D341Med (cell line): ENCODE data around the gene QRICH2.
"Not testable (repeated sequence)": the region's sequence is repeated elsewhere in the genome, so short reads cannot be mapped to it uniquely, and the experiment has no call there.

ENCODE experiments used
- DNase-seq: peaks from one replicate; pipeline ENCODE4 v3.0.0; 2012; ENCODE audit warnings: low spot score

Gene QRICH2

GRCh38 chr17:76278268-76278908, 29.7 kb downstream of the QRICH2 start:
- DNase-seq, result no peak

DNA sequence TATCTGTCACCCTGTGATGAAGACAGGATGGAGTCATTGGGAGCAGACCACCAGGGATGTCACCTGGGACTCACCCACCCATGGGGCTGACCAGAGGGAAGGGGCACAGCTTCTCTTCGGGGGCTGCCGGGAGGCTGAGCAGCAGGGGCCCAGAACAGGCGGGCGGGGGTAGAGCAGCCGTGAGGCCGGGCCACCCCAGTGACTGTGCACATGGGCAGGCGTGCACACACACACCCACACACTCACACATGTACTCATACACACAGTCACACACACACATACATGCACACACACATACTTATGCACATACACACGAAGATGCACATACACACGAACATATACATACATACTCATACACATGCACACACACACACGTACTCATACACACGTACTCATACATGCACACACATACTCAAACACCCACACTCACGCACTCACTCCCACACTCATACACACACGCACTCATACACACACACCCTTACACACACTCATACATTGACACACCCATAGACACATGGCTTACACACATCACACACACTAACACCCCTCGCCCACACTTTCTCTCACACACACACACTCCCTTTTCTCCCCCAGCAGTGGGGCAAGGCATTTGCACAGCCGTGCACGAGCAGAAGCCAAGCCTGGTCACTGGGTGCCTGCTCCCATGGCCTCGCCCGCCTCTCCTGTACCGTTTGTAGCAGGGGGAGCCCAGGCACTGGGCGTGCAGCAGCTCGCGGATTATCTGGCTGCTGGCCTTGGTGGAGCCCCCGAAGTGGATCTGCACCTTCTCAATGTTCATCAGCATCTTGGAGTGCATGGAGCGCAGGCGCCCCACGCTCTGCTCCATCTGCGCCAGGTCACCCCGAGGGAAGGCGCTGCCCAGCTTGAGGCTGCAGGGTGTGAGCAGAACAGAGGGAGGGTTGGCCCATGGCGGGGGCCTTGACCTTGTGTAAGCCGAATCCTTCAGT, 30.5 kb downstream of the QRICH2 start:
- DNase-seq, result peak; percentile 41

DNA sequence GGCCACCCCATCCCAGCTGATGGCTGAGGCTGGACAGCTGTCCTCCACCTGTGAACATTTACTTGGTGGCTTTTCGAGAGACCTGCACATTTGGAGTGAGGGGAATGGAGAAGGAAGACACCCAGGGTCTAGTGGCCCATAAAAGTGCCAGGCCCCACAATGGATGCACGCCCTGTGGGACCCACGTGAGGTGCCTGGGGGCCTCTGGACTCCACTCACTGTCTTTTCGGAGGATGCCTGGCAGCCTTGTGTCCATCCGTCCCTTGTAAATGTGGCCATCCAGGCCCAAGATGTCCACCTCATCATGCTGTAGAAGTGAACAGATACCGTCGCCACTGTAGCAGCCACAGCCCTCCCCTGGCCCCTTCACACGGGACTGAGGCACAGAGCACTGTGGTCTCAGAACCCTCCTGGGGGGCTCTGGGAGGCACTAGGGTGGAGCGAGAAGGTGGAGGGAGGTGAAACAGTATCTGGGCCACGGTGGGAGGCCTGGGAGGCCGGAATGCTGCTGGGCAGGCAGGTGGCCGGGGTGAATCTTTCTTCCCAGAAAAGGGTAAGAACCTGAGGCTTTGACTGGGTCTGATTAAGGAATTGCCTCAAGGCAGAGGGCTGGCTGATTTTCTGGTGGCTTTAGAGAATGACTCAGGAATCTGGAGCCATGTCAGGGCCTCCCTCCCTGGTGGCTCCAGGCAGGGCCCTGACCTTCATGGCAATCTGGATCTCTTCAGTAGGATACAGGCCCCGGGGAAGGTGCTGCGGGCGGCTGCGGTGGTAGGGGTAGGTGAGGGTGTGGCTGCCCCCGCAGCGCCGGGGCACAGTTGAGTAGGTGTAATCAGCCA, 31.4 kb downstream of the QRICH2 start:
- DNase-seq, result peak; percentile 42

- DNase-seq, result no peak
These were observed 32.0 kb downstream of the QRICH2 start for GRCh38 chr17:76276069-76276431.

DNA sequence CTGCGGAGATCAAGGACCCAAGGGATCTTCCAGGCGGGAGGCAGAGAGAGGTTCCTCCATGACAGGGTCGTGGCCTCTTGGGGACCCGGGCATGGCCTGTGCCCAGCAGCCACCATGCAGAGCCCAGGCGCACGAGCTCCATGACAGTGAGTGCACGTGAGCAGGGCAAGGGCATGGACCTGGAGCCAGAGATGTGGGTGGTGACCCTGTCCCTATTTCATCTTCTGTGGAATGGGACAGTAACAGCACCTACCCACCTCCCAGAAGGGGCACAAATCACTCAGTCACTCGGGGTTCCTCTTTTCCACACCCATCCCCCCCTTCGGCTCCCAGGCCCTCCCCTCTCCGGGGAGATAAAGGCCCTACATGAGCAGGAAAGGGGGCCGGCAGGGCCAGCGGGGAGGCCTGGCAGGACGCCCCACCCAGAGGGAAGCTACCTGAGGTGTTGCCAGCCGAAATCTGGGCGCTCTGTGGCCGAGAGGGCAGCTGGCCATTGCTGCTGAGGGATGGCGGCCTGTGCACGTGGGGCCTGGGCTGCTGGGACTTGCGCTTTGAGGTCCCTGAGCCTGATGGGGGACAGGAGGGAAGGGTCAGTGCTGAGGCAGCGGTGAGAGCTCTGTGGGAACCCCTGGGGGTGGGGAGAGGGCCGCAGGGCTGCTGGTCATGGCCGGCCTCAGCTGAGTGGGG, 32.6 kb downstream of the QRICH2 start:
- DNase-seq, result no peak

- DNase-seq, result no peak
These were observed 33.7 kb downstream of the QRICH2 start for GRCh38 chr17:76274112-76274956.

DNA sequence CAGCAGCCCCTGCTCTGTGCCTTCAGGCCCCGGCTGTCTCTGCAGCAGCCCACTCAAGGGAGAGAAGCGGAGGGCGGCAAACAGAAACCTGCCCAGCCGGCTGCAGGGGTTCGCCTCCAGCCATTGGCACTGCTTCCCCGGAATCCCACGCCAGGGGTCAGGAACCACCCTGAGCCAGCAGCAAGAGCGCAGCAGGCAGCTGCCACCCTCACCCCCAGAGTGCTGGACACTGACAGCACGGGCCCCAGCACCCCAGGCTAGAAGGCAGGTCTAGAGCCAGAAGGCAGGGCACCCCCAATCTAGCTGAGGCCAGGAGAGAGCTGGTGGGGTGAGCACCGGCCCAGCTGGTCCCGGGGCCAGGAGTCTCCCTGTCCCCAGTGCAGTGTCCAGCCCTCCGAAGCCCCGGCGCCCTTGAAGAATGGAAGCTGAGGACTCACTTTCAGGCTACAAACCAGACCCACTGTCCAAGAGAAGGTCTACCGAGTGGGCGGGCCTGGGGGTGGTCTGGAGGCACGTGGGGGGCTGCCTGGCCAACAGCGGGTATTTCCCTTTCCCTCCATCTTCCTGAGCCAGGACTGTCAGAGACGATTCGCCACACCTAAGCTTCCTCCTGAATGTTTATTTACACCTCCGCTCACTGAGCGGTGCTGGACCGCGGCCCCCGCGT, 34.5 kb downstream of the QRICH2 start:
- peak; percentile 54 for DNase-seq

- DNase-seq, result peak; percentile 55
These were observed 35.3 kb downstream of the QRICH2 start for GRCh38 chr17:76272541-76273444.

DNA sequence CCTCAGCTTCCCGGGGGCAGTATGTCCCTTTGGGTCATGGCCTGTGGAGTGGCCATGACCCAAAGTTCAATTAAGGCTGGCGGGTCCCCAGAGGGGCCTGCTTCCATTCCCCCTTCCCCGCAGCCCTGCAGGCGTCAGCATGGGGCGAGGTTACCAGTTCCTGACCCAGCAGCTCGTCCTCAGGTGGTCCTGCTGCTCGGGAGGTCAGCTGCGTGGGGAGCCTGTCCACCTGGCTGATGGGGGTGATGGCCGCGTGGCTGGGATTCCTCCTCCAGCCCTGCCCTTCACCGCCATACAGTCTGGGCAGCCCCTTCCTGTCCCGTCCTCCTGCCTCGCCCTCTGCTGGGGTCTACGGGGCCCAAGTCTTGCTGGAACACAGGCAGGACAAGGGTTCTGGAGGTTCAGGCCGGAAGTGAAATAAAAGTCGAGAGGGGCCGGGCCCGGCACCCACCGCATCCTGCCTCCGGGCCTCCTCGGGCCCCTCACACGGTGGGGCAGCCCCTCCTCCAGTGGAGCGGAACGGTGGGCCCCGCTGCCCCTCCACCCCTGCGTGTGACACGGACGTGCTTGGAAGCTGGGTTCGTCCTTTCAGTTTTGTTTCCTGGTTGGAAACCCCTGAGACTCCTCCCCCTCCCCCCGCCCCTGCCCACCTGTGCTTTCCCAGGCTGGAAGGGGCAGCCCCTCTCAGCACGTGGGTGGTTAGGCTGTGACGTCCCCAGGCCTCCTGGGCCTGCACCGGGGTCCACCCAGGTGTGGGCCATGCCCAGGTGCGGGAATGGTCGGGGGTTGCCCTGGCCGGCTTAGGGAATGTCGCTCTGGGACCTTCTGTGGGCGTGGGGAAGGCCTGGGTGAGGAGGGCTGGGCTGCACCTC, 36.2 kb downstream of the QRICH2 start:
- DNase-seq, result peak; percentile 51

DNA sequence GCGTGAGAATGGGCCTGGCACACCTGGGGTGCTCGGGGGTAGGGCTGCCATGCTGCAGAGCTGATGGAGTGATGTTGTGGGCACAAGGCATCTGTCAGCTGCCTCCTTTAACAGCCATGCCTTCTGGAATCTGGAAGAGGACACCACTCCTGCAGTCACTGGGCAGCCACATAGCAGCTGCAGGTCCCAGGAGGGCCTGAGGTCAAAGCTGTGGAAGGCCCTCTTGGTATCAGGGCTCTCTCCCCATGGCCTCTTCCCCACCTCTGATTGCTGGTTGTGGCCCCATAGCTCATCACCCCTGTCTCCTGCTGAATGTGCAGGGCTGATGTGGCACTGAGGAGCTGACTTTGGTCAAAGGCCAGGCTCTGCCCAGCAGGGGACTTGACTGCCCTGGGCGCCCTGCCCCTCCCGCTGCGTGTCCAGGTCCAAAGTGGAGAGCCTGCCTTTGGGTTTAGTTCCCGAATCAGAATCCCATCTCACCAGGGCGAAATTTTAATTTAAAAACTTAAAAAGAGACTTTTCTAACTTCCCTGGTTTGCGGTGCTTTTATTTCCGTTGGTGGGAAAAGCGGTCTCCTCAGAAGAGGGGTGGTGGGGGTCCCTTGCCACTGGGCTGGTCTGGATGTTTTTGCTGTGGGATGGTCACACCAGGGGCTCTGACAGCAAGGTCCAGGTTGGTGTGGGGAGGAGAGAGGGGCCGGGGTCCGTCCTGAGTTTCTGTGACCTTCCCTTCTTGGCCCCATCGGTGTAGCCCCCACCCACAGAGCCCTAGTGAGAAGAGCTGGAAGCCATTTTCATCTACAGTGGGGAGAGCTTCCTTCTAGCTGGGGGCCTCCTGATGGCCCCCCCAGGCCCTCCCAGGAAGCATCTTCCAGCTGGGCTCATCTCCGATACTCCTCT, 37.1 kb downstream of the QRICH2 start:
- peak; percentile 34 for DNase-seq

DNA sequence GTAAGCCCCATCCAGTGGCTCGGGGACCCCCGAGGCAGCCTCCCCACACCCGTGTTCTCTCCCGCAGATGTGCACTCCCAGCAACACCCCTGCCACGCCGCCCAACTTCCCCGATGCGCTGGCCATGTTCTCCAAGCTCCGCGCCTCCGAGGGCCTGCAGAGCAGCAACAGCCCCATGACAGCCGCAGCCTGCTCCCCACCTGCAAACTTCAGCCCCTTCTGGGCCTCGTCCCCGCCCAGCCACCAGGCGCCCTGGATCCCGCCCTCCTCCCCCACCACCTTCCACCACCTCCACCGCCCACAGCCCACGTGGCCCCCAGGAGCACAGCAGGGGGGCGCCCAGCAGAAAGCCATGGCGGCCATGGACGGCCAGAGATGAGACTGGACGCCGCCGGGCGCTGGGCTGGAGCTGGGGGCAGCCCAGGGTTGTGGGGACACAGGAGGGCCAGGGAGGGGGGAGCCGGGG, 37.9 kb downstream of the QRICH2 start:
- DNase-seq, result peak; percentile 43

- no peak for DNase-seq
These were observed 38.8 kb downstream of the QRICH2 start for GRCh38 chr17:76268991-76269981.

- no peak for DNase-seq
These were observed 39.9 kb downstream of the QRICH2 start for GRCh38 chr17:76268015-76268749.

DNA sequence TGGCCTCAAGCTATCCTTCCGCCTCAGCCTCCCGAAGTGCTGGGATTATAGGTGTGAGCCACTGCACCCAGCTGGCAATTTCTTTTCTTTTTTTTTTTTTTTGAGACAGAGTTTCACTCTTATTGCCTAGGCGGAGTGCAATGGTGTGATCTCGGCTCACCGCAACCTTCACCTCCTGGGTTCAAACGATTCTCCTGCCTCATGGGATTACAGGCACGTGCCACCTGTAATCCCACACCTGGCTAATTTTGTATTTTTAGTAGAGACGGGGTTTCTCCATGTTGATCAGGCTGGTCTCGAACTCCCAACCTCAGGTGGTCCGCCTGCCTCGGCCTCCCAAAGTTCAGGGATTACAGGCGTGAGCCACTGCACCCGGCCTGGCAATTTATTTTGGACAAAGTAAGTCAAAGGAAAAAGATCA, 40.5 kb downstream of the QRICH2 start:
- DNase-seq, result not testable (repeated sequence)

- no peak for DNase-seq
These were observed 41.0 kb downstream of the QRICH2 start for GRCh38 chr17:76267051-76267576.
